ENCODE results near the gene LACC1.

Gene LACC1

DNA sequence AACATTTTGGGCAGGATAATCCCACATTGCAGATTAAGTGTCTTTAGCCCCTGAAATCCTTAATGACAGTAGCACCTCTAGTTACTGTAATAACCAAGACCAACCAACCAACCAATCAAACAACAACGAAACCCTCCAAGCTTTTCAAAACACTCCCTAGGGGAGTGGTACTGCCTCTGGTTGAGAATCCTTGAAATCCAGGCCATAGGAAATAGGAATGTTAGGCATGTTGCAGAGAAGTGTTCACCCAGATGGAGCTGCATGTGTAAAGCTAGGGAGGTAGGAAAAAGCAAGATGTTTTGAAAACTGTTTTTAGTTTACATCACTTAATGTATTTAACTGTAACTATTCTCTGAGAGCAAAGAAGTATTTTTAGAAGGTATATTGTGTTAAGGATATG is 4.5 kb downstream of the LACC1 start:
- DNase-seq (ENCODE audit: low spot score), result no peak

DNA sequence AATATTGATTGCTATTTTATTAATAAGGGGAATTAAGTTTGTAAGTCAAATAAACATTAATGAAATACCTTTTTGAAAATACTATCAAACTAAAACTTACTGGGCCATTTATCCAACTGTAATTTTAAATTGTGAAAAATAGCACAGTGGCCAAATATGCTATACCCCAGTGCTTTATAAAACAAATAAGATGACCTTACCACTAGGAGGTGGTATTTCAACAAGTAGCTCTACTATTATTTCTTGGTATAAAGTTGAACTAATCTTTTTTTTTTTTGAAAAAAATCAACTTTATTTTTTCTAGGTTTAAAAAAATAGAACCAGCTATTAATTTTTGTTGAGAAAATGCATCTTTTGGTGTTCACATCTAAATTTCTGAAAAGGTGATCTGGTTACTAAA is 14.7 kb downstream of the LACC1 start:
- DNase-seq (ENCODE audit: low spot score), result no peak

DNA sequence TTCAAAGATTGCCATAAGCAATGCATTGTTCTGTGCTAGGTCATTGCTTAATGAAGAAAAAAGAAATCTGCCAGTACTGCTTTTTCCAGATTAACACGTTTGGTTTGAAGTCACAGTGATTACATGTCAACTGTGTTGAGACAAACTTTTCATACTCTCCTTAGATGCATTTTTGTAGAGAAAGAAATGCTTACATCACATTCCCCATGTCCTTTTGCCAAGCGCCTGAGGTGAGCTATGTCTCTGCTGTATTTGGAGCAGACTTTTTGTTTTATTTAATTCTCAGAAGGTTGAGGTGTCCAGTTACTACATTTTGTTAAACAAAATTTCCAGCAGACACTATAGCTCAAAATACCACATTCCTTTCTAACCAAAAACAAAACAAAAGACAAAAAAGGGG is 16.2 kb downstream of the LACC1 start:
- no peak for DNase-seq (ENCODE audit: low spot score)

DNA sequence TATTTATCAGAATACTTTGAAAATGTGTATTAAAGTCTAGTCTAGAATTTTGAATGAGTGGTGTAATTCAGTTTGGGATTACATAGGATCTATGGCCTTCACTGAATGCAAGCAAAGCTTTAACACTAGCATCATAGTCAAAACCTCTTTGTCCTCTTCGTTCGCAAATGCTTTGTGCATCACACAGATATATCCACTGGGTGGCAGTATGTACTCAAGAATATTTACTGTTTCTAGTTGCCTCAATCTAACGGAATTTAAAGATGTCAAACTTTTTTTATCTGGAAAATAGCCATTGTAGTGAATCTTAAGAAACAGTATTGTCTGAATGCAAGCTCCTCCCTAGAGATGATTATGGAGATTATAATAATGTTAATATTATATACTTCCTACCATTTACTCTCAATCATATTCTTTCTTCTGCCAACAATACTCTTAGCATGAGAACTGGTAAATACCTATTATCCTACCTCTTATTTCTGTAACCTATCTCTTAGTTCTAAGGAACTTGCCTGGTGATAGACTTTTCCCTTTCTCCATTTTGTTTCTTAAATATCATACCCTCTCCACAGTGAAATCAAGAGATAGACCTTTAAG is 25.8 kb downstream of the LACC1 start:
- DNase-seq (ENCODE audit: low spot score), result peak; percentile 64

DNA sequence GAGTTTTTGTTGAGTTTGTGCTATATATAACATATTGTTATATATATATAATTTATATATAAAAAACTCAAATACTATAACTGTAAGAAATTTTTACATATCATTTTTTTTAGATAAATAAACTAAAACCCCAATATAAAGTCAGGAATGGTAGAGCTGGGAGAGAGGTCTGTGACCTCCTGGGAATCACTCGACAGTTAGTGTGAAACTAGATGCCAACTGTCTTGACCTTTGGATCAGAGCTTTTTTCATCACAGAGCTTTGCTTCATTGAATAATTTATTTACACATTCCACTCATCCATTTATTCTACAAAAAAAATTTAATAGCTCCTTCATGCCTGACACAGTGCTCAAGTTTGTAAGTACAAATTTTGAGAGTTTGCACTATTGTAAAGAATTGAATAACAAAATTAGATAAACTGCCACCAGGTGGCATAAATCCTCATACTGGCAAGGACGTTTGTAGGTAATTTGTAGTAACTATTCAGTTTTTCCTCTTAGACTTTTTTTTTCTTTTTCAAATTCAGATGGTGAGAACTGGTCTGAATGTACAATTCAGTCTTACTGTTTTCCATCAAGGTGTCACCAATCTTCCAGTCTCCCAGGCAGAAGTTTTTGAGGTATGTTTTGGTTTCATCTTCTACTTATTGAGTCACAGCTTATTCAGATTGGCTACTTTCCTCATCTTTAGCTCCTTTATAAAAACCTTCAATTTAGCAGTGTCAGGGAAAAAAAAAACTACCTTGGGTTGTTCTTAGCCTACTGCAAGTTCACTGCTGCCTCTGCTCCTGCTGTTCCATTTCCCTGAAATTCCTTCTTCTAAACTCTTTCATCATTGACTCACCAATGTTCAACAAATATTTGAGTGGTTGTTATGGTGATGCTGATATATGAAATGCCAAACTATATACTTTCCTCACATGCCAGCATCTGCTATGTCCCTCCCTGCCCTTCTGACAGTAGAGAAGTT is 28.7 kb downstream of the LACC1 start:
- peak; percentile 22 for DNase-seq (ENCODE audit: low spot score)

DNA sequence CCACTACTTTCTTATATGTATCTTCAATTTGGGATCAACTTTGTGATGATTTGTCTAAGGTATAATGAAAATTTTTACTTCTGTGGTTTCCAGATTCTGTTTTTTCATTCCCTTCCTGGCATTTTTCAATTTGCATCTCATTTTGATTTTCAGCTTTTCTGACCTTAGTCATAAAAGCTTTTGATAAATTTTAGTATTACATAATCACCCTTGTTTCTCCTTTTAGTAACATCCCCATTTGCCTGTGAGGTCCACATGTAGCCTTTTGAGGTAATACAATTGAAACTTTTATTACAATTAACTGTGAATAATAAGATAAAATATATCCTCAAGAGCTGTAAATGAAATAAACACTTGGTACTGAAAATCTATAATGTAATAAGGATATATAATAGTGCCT is 31.2 kb downstream of the LACC1 start:
- DNase-seq (ENCODE audit: low spot score), result no peak

DNA sequence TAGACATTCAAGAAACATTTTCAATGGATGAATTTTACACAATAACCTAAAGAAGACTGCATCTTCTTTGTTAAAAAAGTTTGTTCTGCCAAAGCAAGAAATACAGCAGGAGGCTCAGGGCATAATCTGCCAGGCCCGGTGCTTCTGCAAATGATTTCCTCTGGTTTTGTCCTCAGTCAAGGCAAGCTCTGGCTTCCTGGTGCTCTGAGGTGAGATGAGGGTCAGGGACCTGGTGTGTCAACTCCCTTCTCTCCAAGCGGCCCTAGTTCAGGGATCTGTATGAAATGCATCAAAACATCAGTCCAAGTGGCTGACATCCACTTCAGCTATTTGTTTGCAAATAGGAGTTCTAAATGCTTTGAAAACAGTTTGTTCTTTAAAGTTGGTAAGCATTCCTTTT is 31.6 kb downstream of the LACC1 start:
- DNase-seq (ENCODE audit: low spot score), result no peak

DNA sequence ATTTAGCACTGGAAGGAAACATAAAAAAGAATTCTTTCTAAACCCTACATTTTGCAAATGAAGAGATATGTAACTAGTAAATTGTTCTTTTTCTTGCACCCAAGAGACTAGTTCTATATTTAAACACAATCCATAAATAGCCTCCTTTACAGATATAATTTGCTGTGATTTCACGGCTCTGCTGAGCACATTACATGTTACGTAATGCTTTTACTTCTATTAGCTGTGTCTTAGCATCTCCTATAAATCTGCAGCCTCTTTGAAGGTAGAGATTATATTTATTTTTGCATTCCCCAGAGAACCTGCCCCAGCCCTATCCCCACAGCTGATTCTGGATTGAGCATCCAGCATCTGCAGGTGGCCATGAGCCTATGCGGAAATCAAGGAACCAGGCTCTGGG is 32.2 kb downstream of the LACC1 start:
- DNase-seq (ENCODE audit: low spot score), result no peak

DNA sequence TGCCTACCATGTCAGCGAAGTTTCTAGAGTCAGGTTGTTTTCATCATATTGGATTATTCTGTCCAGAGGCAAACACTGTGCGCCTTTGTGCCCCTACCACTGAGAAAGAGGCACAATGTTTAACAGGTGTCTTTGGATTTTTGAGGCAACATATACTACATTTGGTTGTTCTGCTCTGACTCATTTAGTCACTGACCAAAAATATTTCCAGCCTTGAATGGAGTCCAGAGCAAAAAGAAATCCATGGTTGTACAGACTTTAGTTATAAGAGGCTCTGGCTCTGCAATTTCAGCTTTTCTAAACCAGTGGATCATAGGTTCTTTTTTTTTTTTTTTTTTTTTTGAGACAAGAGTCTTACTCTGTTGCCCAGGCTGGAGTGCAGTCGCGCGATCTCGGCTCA is 35.7 kb downstream of the LACC1 start:
- DNase-seq (ENCODE audit: low spot score), result no peak

DNA sequence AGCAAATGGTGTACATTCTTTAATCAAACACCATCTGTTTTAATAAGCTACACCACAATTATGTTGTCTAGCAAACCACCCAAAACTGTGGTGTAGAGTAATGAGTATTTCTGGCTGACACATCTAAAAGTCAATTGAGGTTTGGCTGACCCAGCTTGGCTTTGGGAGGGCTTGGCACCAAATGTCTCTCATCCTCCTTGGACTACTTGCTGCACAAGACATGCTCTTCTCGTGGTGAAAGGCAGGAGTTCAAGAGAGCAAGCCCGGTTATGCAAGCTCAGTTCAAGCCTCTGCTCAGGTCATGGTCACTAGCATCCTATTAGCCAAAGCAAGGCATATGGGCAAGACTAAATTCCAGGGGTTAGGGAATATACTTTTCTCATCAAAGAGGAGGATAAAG is 37.1 kb downstream of the LACC1 start:
- no peak for DNase-seq (ENCODE audit: low spot score)

DNA sequence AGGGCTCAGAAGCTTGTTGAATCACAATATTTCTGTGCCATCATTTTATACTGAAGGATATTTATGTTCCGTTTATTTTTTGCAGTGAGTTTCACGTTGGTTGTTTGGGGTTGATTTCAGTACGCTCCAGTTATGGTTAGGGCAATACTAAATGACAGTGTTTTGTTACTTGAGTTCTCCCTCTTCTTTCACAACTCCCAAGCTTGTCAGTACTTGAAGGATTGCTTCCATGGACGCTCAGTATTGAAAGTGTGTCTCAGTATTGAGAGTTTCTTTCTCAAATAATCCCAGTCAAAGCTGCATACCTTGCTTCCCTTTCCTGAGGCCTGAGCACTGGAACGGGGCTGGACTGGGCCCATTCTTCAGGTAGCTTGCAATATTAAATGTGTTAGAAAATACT is 38.9 kb downstream of the LACC1 start:
- no peak for DNase-seq (ENCODE audit: low spot score)

DNA sequence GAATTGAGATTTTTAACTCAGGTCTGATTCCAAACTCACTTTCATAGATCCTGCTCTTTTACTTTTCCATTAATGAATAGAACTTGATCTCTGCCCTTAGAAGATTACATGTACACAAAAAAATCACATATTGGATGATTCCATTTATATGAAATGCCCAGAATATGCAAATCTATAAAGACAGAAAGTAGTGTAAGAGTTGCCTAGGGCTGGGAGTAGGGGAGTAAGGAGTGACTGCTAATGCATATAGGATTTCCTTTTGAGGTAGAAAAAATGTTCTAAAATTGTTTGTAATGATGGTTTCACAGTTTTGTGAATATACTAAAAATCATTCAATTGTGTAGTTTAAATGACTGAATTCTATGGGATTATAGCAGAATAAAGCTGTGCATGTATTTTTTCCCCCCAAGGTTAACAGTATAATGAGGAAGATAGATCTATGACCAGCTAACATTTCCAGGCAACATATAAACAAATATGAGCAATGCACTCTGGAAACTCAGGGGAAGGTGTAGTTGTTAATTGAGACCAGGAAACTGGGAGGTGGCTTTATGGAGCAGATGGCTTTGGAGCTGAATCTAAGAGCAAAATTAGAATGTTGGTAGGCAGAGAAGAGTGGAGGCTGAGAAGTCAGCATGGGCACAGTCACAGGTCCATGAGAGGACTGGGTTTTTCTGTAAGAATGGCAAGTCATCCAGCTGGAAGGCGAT is 41.4 kb downstream of the LACC1 start:
- no peak for DNase-seq (ENCODE audit: low spot score)

DNA sequence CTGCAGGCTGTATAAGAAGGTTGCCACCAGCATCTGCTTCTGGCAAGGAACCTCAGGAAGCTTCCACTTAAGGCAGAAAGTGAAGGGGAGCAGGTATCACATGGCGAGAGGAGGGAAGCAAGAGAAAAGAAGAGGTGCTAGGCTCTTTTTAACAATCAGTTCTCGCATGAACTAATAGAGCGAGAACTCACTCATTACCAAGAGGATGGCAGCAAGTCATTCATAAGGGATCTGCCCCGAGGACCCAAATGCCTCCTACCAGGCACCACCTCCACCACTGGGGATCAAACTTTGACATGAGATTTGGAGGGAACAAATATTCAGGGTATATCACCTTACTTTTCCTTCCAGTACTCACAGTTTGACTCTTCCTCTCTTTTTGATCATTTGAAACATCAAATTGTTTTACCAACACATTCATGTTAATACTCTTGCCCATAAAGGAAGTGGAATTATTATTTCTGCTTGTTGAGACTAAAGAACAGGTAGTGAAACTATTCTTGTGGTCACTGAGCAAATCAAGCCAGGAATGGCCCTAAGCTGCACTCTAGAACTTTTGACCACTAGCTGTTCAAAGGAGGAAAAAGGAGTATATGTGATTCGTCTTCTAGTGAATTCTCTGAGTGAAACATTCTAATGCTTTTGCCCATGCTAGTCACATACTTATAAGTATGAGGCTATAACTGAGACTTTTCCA is 45.0 kb downstream of the LACC1 start:
- DNase-seq (ENCODE audit: low spot score), result no peak

DNA sequence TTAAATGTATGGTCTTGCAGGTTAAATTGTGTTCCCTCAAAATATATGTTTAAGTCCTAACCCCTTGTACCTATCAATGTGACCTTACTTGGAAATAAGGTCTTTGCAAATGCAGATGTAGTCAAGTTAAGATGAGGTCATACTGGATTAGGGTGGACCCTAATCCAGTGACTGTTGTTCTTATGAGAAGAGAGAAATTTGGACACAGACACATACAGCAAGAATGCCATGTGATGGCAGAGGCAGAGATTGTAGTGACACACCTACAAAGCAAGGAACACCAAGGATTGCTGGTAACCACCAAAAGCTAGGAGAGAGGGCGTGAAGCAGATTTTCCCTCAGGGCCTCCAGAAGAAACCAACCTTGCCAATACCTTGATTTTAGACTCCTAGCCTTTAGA is 50.2 kb downstream of the LACC1 start:
- DNase-seq (ENCODE audit: low spot score), result no peak

DNA sequence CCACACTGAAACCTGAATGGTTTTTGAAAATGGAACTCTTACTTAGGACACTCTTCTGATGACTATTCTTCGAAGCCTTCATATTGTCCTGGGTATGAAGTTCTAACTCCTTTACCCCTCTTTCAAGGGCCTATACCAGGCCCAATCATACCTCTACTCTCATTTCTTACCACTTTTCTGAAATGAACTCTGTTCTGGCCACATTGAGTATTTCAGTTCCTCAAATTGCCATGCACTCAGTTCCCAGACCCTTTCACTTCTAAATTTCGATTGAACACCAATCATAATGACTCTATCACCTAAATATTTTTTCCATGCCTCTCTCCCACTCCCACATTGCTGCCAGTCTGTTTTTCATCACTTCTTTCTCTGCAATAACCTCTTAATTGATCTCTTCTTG is 53.7 kb downstream of the LACC1 start:
- DNase-seq (ENCODE audit: low spot score), result no peak

DNA sequence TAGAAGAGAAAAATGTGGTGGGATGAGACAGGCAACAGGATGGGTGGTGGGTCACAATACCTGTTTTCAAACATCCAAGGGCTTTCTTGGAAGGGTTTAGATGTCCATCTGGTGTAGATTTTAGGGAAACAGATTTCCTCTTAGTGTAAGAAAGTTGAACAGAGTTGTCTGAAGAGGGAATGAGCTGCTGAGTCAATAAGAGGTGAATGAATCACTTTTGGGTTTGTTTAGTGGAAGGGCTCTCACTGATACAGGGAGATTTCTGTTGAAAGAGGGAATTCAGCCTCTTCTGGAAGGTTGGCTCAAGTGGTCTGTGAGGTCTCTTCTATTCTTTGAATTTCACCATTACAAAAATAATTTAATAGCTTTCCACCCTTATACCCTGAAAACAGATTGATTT is 54.6 kb downstream of the LACC1 start:
- DNase-seq (ENCODE audit: low spot score), result no peak

DNA sequence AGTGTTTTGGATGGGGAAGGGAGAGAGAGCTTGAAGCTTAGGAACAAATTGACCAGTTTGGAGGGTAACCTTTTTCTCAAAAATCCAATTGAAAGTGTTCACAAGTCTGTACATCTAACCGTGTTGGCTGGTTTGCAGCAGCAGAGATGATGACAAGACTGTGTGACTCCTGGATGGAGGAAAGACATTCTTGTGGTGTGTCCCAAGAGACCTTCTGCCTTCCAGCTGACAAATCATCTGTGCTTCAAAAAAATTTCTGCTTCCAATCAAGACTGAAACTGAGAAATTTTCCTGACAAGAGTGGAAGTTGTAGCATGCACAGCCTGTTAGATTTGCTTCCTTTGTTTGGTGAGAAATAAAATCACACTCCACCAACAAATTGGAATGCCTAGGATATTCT is 56.2 kb downstream of the LACC1 start:
- no peak for DNase-seq (ENCODE audit: low spot score)

DNA sequence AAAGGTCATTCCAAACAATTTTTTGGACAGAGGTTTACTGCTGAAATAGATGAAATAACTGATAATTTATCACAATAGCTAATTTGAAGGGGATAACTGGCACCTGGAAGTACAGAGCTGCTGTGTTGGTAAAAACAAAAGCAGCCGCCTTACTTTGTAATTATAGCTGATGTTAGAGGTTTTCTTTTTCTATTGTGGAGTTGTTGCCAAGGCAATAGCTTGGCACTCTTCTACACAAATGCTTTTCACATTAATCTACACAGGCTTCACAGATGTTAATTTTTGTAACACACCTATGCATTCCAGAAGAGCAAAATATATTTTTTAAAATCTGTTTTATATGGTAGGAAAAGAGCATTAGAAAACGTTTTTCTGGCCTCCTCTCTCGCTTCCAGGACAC is 56.9 kb downstream of the LACC1 start:
- DNase-seq (ENCODE audit: low spot score), result no peak

DNA sequence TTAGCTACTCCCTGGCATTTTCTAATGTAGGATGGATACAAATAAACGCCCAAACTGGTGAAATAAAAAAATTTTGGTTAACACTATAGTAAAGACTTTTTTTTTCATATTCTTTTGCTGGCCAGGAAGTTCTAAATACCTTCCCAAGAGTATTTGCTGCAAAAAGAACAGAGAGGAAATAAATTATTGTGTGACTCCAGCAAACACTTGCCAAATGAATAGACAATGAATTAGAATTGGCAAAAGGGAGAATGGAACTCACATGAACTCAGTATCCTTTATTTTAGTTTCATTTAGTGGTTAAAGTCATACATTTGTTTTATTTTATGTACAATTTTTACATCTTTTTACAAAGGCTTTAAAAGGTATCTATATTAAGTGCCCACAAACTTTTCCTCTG is 58.1 kb downstream of the LACC1 start:
- no peak for DNase-seq (ENCODE audit: low spot score)

DNA sequence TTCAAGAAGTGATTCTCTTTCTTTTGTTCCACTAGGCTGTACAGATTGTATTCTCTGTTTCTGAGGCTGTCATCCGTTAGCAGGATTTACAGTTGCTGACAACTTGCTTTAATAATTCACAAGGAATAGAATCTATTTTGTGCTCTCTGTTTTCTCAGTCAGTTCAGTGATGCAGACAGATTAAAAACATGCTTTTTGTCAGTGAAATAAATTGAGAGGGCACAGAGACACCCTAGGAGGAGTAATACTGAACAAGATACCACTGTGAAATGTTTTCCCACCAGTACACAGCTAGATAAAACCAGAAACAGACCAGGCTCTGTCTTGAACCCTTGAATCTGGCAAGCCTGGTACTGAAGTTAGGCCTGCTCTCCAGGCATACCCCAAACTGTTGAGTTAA is 58.7 kb downstream of the LACC1 start:
- no peak for DNase-seq (ENCODE audit: low spot score)

DNA sequence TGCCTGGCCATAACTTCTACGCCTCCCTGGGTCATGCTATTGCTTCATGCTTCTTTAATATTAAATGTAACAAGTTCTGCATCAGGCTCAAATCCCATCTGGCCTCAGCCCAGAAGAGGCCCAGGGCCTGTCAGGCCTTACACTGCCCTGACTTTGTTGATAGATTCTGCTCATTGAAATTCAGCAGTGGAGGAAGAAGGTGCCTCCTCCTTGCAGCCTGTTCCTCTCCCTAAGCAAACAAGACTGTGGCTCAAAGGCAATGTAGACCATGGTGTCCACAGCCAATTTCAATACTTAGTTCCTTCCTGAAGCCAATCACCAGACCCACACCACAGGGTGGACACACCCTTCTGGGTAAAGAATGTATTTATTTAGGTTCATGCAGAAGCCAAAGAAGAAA is 59.4 kb downstream of the LACC1 start:
- no peak for DNase-seq (ENCODE audit: low spot score)

DNA sequence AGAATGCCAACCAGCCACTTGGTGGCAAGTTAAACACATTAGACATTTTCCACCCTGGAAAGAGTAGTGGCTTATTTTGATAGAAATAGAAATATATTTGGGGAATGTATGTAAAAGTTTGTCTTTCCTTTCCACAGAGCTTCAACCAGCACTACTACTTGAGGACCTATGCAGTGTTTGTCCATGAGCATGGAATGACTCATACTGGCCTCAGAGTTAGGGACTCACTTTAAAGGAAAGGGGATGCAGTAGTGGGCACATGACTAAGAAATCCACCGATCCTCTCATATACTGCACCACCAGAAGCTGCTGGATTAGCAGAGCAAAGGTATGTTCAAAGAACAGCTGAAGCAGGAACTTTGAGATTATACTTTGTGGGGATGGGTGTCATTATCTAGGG is 62.6 kb downstream of the LACC1 start:
- DNase-seq (ENCODE audit: low spot score), result no peak
